ENCODE data around the gene TIGD4.
A peak's percentile ranks its signal among the peaks of the same experiment; 100 is the strongest.
"Not testable (repeated sequence)": the region's sequence is repeated elsewhere in the genome, so short reads cannot be mapped to it uniquely, and the experiment has no call there.

Gene TIGD4

GRCh38 chr4:152778656-152779512, 646 bp downstream of the TIGD4 start:
- DNase-seq: peak; percentile 41

- DNase-seq: no peak
These were observed 2.0 kb downstream of the TIGD4 start for GRCh38 chr4:152777488-152777887.

DNA sequence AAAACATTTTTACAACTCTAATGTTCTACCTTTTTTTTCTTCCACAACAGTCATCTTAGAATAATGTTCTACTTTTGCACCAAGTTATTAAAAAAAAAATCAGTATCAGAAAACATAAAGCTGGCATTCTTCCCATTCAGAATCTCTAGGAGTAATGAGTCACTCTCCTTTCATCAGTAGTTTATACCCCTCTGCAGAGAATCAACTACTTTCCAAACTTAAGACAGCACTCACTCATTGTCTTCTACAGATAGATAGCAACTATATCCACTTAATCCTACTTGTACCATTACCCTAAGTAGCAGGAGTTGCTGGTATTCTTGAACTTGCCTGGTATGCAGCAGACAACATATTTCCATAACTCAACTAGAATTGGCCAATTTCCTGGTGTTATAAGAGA, 3.2 kb downstream of the TIGD4 start:
- no peak for DNase-seq

- DNase-seq: no peak
These were observed 5.6 kb downstream of the TIGD4 start for GRCh38 chr4:152773953-152774352.

GRCh38 chr4:152773339-152773738, 6.2 kb downstream of the TIGD4 start:
- DNase-seq: no peak

- no peak for DNase-seq
These were observed 7.6 kb downstream of the TIGD4 start for GRCh38 chr4:152771741-152772533.

GRCh38 chr4:152765069-152765737, 14.3 kb downstream of the TIGD4 start:
- DNase-seq: not testable (repeated sequence)

- DNase-seq: no peak
These were observed 15.7 kb downstream of the TIGD4 start for GRCh38 chr4:152763796-152764195.

- DNase-seq: no peak
These were observed 30.9 kb downstream of the TIGD4 start for GRCh38 chr4:152748619-152749018.

DNA sequence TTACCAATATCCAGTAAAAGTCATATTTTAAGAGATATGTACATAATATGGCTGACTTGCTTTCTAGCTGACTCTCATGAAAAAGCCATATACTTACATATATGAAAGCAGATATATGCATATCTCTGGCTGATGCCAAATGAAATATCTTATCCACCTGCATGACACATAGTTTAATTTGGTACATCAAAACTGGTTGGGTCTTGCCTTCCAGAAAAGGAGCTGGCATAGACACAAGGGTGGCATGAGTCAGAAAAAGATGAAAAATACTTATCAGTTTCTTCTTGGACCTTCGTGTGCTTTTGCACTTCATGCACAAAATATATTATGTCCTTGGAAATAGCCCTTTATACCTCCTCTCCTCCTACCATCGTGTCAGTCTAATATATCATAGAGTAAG, 32.1 kb downstream of the TIGD4 start:
- no peak for DNase-seq

- DNase-seq: no peak
These were observed 40.7 kb downstream of the TIGD4 start for GRCh38 chr4:152738827-152739226.

GRCh38 chr4:152735906-152736305, 43.6 kb downstream of the TIGD4 start:
- no peak for DNase-seq

DNA sequence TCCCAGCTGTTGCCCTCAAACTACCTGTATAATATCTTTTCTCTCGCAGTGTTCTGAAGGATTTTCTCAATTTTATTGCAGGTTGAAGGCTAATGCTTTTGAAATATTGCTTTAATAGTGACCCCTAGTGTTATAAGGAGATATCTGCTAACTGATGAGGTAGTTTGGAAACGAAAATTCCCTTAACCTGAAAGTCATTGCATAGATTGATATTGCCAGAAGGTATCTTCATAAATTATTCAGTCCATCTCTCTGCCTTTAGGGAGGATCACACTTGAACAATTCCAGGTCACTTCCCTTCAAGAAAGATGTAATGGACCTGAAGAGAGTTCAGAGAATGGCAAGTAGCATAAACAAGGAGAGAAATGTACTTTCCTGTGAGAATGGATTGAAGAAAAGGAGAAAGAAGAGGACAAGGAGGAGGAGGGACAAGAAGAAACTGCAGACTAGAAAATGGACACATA, 44.1 kb downstream of the TIGD4 start:
- no peak for DNase-seq

DNA sequence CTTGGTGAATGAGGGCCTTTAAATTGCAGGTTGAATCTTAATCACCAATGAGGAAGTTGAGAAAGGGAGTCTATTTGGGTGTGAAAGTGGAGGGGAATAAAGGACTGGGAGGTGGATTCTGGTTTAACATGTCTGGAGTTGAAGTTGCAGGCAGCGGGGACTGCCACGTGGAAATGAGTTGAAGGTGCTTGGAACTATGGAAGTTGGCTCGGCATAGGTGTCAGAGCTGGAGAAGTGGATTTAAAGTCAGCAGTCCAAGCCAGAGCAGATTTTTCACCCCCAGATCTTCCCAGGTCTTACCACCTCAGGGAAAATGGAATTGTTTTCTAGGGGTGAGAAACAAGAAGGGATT, 44.9 kb downstream of the TIGD4 start:
- no peak for DNase-seq

GRCh38 chr4:152734015-152734698, 45.4 kb downstream of the TIGD4 start:
- no peak for DNase-seq

DNA sequence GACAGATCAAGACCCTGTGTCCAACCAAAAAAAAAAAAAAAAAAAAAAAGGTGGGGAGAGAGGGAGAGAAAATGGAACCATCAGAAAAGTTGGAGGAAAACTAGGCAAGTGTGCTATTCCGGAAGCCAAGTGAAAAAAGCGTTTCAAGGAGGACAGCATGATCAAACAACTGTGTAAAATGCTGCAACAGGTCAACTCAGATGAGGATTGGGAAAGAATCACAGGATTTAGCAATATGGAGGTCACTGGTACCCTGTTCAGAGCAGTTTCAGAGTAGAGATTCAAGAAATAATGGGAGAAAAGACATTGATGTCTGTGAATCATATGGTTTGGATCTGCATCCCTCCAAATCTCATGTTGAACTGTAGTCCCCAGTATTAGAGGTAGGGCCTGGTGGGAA, 47.5 kb downstream of the TIGD4 start:
- no peak for DNase-seq

DNA sequence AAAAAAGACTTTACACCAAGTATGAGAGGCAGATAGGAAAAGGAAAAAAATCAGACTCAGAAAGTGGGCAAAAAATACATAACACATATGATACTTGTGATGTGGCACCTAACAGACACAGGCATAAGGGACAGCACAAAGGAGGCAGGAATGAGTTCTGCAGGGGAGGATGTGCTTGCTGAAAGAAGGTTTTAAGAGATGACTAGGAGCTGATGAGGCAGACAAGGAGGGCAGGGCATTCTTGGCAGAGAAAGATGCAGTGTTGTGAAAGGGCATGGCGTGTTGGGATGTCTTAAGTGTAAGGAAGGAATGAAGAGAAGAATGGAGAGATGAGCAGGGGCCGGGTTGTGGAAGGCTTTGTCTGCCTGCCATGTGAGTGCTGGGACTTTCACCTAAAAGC, 50.1 kb downstream of the TIGD4 start:
- DNase-seq: no peak

DNA sequence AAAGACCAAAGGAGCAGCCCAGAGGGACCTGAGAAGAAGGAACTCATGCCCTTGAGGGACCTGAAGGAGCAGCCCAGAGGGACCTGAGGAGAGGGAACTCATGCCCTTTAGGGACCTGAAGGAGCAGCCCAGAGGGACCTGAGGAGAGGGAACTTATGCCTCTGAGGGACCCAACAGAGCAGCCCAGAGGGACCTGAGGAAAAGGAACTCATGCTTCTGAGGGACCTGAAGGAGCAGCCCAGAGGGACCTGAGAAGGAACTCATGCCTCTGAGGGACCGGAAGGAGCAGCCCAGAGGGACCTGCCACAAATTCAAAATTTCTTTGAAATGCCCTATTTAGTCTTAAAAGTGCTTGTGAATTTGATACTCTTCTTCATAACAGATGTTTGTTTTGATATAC, 51.2 kb downstream of the TIGD4 start:
- DNase-seq: no peak

GRCh38 chr4:152727784-152728183, 51.7 kb downstream of the TIGD4 start:
- DNase-seq: no peak

- no peak for DNase-seq
These were observed 55.0 kb downstream of the TIGD4 start for GRCh38 chr4:152724494-152724893.

DNA sequence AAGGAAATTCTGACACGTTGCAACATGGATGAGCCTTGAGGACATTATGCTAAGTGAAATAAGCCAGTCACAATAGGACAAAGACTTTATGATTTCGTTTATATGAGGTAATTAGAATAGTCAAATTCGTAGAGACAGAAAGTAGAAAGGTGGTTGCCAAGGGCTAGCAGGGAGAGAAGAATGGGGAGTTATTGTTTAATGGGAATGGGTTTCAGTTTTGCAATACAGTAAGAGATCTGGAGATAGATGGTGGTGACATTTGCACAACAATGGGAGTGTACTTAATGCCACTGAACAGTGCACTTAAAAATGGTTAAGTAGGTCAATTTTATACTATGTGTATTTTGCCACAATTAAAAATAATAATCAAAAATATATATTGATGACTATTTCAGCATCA, 56.3 kb downstream of the TIGD4 start:
- DNase-seq: no peak

DNA sequence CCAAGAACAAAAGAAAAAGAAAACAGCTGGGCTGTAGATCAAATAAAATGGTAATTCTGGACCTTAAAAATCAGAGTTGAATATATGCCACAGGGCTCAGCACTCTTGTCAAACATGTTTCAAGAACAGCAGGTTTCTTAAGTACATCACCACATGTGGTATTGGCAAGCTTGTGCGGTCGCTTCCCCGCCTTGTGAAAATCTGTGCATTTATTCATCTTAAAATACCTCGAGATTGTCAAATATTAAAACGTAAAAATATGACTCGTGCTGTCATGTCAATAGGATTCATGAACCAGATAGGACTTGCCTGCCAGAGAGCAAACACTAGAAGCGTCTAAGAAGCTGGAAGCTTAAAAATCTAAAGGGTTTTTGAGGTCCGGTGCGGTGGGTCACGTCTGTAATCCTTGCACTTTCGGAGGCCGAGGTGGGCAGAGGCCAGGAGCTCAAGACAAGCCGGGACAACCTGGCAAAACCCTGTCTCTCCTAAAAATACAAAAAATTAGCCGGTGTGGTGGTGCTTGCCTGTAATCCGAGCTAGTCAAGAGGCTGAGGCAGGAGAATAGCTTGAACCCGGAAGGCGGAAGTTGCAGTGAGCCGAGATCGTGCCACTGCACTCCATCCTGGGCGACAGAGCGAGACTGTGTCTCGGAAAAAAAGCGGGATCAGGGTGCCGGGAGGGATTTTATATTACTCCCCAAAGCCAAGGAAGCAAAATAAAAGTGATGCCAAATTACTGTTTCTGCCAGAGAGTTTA, 59.6 kb downstream of the TIGD4 start:
- no peak for DNase-seq
